Measurements from ENCODE around the gene RHOC. TPM values are rescaled to one million over a fixed set of nuclear protein-coding genes. Genes with fewer than 3 reads are reported as not detected.

Gene RHOC
- total RNA-seq, 1 donor from 2014 or later: 129 TPM

DNA sequence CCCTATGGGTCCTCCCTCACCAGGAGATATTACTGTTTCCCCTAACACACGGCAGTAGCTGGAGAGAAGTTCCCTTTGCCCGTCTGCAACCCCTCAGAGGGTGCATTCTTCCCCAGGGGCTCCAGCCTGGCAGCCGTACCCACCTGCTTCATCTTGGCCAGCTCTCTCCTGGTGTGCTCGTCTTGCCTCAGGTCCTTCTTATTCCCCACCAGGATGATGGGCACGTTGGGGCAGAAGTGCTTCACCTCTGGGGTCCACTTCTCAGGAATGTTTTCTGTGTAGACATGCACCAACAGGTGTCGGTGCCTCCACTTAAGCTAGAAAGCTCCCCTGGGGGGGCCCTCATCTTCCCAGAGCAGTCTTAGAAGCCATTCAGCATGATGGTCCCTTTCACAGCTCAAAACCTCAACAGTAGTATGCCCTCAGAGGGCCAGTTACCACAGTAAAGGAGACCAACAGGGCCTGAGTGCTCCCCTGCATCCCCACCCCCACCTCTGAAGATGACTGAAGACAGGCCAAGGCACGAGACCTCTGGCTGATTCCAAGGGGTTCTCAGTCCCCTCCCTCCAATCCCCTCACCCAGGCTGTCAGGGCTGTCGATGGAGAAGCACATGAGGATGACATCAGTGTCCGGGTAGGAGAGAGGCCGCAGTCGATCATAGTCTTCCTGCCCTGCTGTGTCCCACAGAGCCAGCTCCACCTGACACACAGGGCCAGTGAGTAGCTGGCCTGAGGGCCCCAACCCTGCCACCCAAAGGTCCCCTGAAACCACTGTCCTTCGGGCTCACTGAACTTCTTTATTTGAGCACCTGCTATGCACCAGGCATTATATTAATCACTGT is 4.3 kb downstream of the RHOC start:
- Histone ChIP-seq H3K4me3 (no peak overlapping the region), H3K27ac (replicated peaks) (peak overlapping the region; percentile 99), H3K4me1 (peaks cover 92% of the 10 kb centered on the region), H3K36me3 (peaks cover 41% of the 10 kb centered on the region), H3K27me3 (ENCODE audit: low read depth) (no peaks in the 10 kb centered on the region), H3K9me3 (replicated peaks) (no peaks in the 10 kb centered on the region)
- intact Hi-C loops (cut with micrococcal nuclease): loop anchor here (5.0 kb wide), 1 partner anchor 305 kb away; the partner anchor contains the start of gene CTTNBP2NL
- no peak for DNase-seq
- TF ChIP-seq, protein P1, sequence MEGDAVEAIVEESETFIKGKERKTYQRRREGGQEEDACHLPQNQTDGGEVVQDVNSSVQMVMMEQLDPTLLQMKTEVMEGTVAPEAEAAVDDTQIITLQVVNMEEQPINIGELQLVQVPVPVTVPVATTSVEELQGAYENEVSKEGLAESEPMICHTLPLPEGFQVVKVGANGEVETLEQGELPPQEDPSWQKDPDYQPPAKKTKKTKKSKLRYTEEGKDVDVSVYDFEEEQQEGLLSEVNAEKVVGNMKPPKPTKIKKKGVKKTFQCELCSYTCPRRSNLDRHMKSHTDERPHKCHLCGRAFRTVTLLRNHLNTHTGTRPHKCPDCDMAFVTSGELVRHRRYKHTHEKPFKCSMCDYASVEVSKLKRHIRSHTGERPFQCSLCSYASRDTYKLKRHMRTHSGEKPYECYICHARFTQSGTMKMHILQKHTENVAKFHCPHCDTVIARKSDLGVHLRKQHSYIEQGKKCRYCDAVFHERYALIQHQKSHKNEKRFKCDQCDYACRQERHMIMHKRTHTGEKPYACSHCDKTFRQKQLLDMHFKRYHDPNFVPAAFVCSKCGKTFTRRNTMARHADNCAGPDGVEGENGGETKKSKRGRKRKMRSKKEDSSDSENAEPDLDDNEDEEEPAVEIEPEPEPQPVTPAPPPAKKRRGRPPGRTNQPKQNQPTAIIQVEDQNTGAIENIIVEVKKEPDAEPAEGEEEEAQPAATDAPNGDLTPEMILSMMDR (IDR thresholded peaks at IDR 0.05; ENCODE audit: borderline replicate concordance): no peak

DNA sequence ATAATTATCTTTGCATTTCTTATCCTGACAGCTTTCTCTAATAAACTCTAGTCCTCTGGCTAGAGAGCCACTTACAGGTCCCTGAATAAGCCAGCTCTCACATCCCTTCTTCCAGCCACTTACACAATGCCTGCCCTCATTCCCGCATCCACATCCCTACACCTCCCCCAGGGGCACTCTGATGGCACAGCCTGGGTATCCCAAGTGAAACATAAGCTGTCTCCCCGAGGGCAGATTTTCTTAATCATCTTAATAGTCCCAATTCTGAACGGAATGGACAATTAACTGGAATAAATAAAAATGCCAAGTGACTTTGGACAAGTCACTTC is 4.9 kb downstream of the RHOC start:
- peaks cover 92% of the 10 kb centered on the region for H3K4me1 ChIP-seq
- H3K36me3 ChIP-seq: peaks cover 43% of the 10 kb centered on the region
- no peak for DNase-seq
- intact Hi-C loops (cut with micrococcal nuclease): loop anchor here (5.0 kb wide), 1 partner anchor 305 kb away; the partner anchor contains the start of gene CTTNBP2NL
- H3K27me3 ChIP-seq (ENCODE audit: low read depth): no peaks in the 10 kb centered on the region
- TF ChIP-seq, protein P1 (IDR thresholded peaks at IDR 0.05; ENCODE audit: borderline replicate concordance): no peak
- H3K4me3 ChIP-seq: no peak overlapping the region
- peak overlapping the region; percentile 99 for H3K27ac ChIP-seq (replicated peaks)
- no peaks in the 10 kb centered on the region for H3K9me3 ChIP-seq (replicated peaks)

DNA sequence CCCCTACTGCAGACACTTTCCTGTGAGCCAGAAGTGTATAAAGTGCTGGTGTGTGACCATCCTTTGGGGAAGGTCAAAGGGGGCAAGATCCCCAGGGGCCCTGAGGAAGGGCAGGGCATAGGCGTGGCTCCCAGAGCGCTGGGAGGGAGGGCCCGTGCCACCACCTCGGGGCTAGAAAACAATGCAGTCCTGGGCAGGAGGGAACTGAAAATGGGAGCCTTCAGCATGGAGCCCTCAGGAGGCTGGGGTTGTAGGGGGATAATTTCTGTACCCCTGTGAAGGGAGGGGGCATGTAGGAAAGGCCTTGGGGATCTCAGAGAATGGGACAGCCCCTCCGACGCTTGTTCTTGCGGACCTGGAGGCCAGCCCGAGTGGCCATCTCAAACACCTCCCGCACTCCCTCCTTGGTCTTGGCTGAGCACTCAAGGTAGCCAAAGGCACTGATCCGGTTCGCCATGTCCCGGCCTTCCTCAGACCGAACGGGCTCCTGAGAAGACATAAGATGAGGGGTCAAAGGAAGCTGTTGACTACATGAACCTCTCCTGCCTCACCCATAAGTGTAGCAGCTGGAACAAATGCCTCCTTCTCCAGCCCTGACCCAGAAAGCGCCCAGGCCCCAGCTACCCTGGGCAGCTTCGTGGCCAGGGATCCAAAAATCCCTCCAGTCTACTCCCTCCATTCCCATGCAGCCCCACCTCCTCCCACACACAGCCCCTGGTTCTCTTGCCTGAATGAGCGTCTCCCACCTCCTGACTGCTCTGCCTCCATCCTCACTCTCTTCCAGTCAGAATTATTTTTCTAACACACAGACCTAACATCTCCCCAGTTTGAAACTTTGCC is 5.5 kb downstream of the RHOC start:
- peaks cover 48% of the 10 kb centered on the region for H3K36me3 ChIP-seq
- peak overlapping the region; percentile 99 for H3K27ac ChIP-seq (replicated peaks)
- peak overlapping the region; percentile 43 for H3K4me3 ChIP-seq
- H3K9me3 ChIP-seq (replicated peaks): no peaks in the 10 kb centered on the region
- TF ChIP-seq, protein P1 (IDR thresholded peaks at IDR 0.05; ENCODE audit: borderline replicate concordance): no peak
- intact Hi-C loops (cut with micrococcal nuclease): loop anchor here (5.0 kb wide), 1 partner anchor 304 kb away; the partner anchor contains the start of gene CTTNBP2NL
- no peak for DNase-seq
- peaks cover 88% of the 10 kb centered on the region for H3K4me1 ChIP-seq
- no peaks in the 10 kb centered on the region for H3K27me3 ChIP-seq (ENCODE audit: low read depth)

DNA sequence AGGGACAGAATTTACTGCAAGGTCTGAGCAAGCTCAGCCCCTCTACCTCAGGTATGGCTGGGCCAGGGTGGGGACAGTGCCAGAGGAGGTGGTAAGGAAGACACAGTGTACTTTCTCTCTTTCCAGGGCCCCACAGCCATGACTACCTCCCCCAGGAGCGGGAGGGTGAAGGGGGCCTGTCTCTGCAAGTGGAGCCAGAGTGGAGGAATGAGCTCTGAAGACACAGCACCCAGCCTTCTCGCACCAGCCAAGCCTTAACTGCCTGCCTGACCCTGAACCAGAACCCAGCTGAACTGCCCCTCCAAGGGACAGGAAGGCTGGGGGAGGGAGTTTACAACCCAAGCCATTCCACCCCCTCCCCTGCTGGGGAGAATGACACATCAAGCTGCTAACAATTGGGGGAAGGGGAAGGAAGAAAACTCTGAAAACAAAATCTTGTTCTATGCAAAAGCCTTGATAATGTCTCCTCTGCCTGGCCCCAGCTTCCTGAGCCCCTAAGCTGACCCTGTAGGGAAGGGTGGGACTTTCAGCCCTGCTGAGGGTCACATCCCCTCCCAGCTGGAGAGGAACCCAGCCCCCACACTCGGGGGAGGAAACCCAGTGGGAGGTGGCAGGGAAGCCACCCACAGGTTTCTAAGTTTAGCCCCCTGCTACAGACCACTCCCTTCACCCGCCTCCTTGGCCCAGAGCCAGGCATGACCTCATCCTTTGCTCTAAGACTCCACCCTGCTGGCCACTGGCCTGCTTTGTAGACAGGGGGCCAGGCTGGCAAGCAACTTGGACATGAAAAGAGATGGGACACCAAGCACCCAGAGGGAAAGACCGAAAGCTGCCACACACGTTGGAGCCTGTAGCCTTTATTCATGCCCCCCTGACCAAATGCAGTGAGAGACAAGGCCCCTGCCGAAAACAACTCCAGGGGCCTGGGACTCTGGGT is 6.4 kb downstream of the RHOC start:
- Histone ChIP-seq H3K4me1 (peaks cover 81% of the 10 kb centered on the region), H3K9me3 (replicated peaks) (no peaks in the 10 kb centered on the region), H3K4me3 (peak overlapping the region; percentile 43), H3K27ac (replicated peaks) (peak overlapping the region; percentile 99), H3K27me3 (ENCODE audit: low read depth) (no peaks in the 10 kb centered on the region), H3K36me3 (peaks cover 57% of the 10 kb centered on the region)
- TF ChIP-seq, protein P1 (IDR thresholded peaks at IDR 0.05; ENCODE audit: borderline replicate concordance): peak; percentile 44
- peak; percentile 99 for DNase-seq
- intact Hi-C loops (cut with micrococcal nuclease): loop anchor here (5.0 kb wide), 1 partner anchor 303 kb away; the partner anchor contains the start of gene CTTNBP2NL

Data from left ventricle myocardium inferior (tissue), 1 donor.